ENCODE data around the gene PNMT. TPM values are rescaled to one million over a fixed set of nuclear protein-coding genes. Genes with fewer than 3 reads are reported as not detected.

Gene PNMT
- total RNA-seq, 1 donor from 2014 or later, result not detected

GRCh38 chr17:39629494-39629880, 38.8 kb upstream of the PNMT start:
- H3K36me3 Mint-ChIP-seq (ENCODE audit: unreplicated experiment), result no peaks in the 10 kb centered on the region
- H3K4me3 Mint-ChIP-seq (ENCODE audit: unreplicated experiment), result no peak overlapping the region
- DNase-seq, result no peak
- no peak for TF ChIP-seq CTCF (IDR thresholded peaks at IDR 0.05; ENCODE audit: partially characterized antibody, unreplicated experiment)
- no peak overlapping the region for H3K27ac Mint-ChIP-seq (ENCODE audit: unreplicated experiment)
- H3K27me3 Mint-ChIP-seq (ENCODE audit: unreplicated experiment), result peaks cover 17% of the 10 kb centered on the region
- H3K4me1 Mint-ChIP-seq (ENCODE audit: low read depth, unreplicated experiment), result peaks cover 2% of the 10 kb centered on the region
- peaks cover 5% of the 10 kb centered on the region for H3K9me3 Mint-ChIP-seq (ENCODE audit: unreplicated experiment)

- no peak for TF ChIP-seq CTCF (IDR thresholded peaks at IDR 0.05; ENCODE audit: partially characterized antibody, unreplicated experiment)
- DNase-seq, result no peak
- Mint-ChIP-seq H3K4me1 (ENCODE audit: low read depth, unreplicated experiment) (peaks cover 2% of the 10 kb centered on the region), H3K9me3 (ENCODE audit: unreplicated experiment) (peaks cover 5% of the 10 kb centered on the region), H3K4me3 (ENCODE audit: unreplicated experiment) (no peak overlapping the region), H3K27me3 (ENCODE audit: unreplicated experiment) (peaks cover 15% of the 10 kb centered on the region), H3K36me3 (ENCODE audit: unreplicated experiment) (no peaks in the 10 kb centered on the region), H3K27ac (ENCODE audit: unreplicated experiment) (no peak overlapping the region)
These were observed 38.4 kb upstream of the PNMT start for GRCh38 chr17:39629898-39630297.

- no peak for DNase-seq
- no peak overlapping the region for H3K4me3 Mint-ChIP-seq (ENCODE audit: unreplicated experiment)
- peaks cover 3% of the 10 kb centered on the region for H3K4me1 Mint-ChIP-seq (ENCODE audit: low read depth, unreplicated experiment)
- H3K27ac Mint-ChIP-seq (ENCODE audit: unreplicated experiment), result no peak overlapping the region
- no peak for TF ChIP-seq CTCF (IDR thresholded peaks at IDR 0.05; ENCODE audit: partially characterized antibody, unreplicated experiment)
- peaks cover 9% of the 10 kb centered on the region for H3K27me3 Mint-ChIP-seq (ENCODE audit: unreplicated experiment)
- peaks cover 7% of the 10 kb centered on the region for H3K9me3 Mint-ChIP-seq (ENCODE audit: unreplicated experiment)
- no peaks in the 10 kb centered on the region for H3K36me3 Mint-ChIP-seq (ENCODE audit: unreplicated experiment)
These were observed 36.9 kb upstream of the PNMT start for GRCh38 chr17:39631403-39631802.

- H3K27ac Mint-ChIP-seq (ENCODE audit: unreplicated experiment), result no peak overlapping the region
- DNase-seq, result no peak
- TF ChIP-seq CTCF (IDR thresholded peaks at IDR 0.05; ENCODE audit: partially characterized antibody, unreplicated experiment), result no peak
- peaks cover 8% of the 10 kb centered on the region for H3K27me3 Mint-ChIP-seq (ENCODE audit: unreplicated experiment)
- H3K4me3 Mint-ChIP-seq (ENCODE audit: unreplicated experiment), result no peak overlapping the region
- H3K36me3 Mint-ChIP-seq (ENCODE audit: unreplicated experiment), result no peaks in the 10 kb centered on the region
- peaks cover 7% of the 10 kb centered on the region for H3K9me3 Mint-ChIP-seq (ENCODE audit: unreplicated experiment)
- H3K4me1 Mint-ChIP-seq (ENCODE audit: low read depth, unreplicated experiment), result peaks cover 3% of the 10 kb centered on the region
These were observed 35.9 kb upstream of the PNMT start for GRCh38 chr17:39632153-39632941.

GRCh38 chr17:39633570-39634183, 34.6 kb upstream of the PNMT start:
- H3K9me3 Mint-ChIP-seq (ENCODE audit: unreplicated experiment), result peaks cover 7% of the 10 kb centered on the region
- DNase-seq, result no peak
- TF ChIP-seq CTCF (IDR thresholded peaks at IDR 0.05; ENCODE audit: partially characterized antibody, unreplicated experiment), result no peak
- H3K27me3 Mint-ChIP-seq (ENCODE audit: unreplicated experiment), result peaks cover 13% of the 10 kb centered on the region
- peaks cover 11% of the 10 kb centered on the region for H3K4me1 Mint-ChIP-seq (ENCODE audit: low read depth, unreplicated experiment)
- no peak overlapping the region for H3K4me3 Mint-ChIP-seq (ENCODE audit: unreplicated experiment)
- H3K27ac Mint-ChIP-seq (ENCODE audit: unreplicated experiment), result no peak overlapping the region
- H3K36me3 Mint-ChIP-seq (ENCODE audit: unreplicated experiment), result no peaks in the 10 kb centered on the region

Data from glutamatergic neuron (in vitro differentiated cells).